Measurements from ENCODE around the gene CLCN1. TPM values are rescaled to one million over a fixed set of nuclear protein-coding genes. Genes with fewer than 3 reads are reported as not detected.

Gene CLCN1
- total and polyA plus RNA-seq, 10 of the 15 experiments (the other 5 are each of a cell fraction or from before 2014, with no cell fraction given) = 0.30 TPM; not detected in 9

GRCh38 chr7:143399151-143399550 is 83.2 kb downstream of the CLCN1 start:
- ChIA-PET CTCF (interaction anchor here (0.8 kb wide), 1 partner anchor 17 kb away, joined by 3 read pairs; no protein-coding TSS in a partner anchor), POLR2A (no interaction called here), RAD21 (ENCODE audit: unreplicated experiment) (no interaction called here), SMC1A (ENCODE audit: uncharacterized antibody, unreplicated experiment) (no interaction called here)
- WGBS (ENCODE audit: insufficient coverage, insufficient replicate concordance, low lambda C conversion rate, missing lambda C conversion rate) = 64% methylated on average over 8 of the region's 8 CpGs
- FAIRE-seq = no peak
- Histone ChIP-seq H3K9me3 (replicated peaks; ENCODE audit: control insufficient read depth, insufficient read depth, low read length) (no peaks in the 10 kb centered on the region), H3K27ac (ENCODE audit: control insufficient read depth, insufficient read depth) (no peak overlapping the region), H3K27me3 (replicated peaks in 1 of 2; ENCODE audit: control insufficient read depth in 2 of 2, insufficient read depth in 2 of 2, low read length in 1 of 2) (no peaks in the 10 kb centered on the region), H2AFZ (ENCODE audit: control insufficient read depth, low read depth, low read length) (no peak overlapping the region), H3K4me1 (ENCODE audit: control insufficient read depth, insufficient read depth, low read length) (no peaks in the 10 kb centered on the region), H3K79me2 (ENCODE audit: control insufficient read depth, insufficient read depth, low read length) (no peaks in the 10 kb centered on the region), H3K36me3 (ENCODE audit: control insufficient read depth in 2 of 2, insufficient read depth in 2 of 2, low read length in 1 of 2) (no peaks in the 10 kb centered on the region), H3K9ac (ENCODE audit: control insufficient read depth, insufficient read depth, low read length) (no peak overlapping the region), H3K4me3 (no peak overlapping the region), H3K4me2 (ENCODE audit: control insufficient read depth, insufficient read depth) (no peak overlapping the region), H4K20me1 (ENCODE audit: control insufficient read depth, insufficient read depth) (no peaks in the 10 kb centered on the region)
- no peak for DNase-seq (ENCODE audit: low read depth, low spot score)
- TF ChIP-seq HCFC1 (IDR thresholded peaks at IDR 0.05; ENCODE audit: low read length) = no peak
- no peak for TF ChIP-seq ESRRA (IDR thresholded peaks at IDR 0.05; ENCODE audit: low read length)
- TF ChIP-seq JUND (IDR thresholded peaks at IDR 0.05; ENCODE audit: low read depth, low read length) = no peak
- TF ChIP-seq NFYB (IDR thresholded peaks at IDR 0.05; ENCODE audit: insufficient read depth, low read depth, low read length) = no peak
- TF ChIP-seq TAF1 (IDR thresholded peaks at IDR 0.05; ENCODE audit: borderline replicate concordance, low read depth, low read length) = no peak
- TF ChIP-seq ZNF687 (IDR thresholded peaks at IDR 0.05) = no peak
- no peak for TF ChIP-seq RAD21 (IDR thresholded peaks at IDR 0.05; ENCODE audit: insufficient read depth, low read depth, low read length)
- no peak for TF ChIP-seq RELA (IDR thresholded peaks at IDR 0.05; ENCODE audit: borderline replicate concordance, partially characterized antibody)
- no peak for TF ChIP-seq ZNF592 (IDR thresholded peaks at IDR 0.05)
- TF ChIP-seq IRF4 (IDR thresholded peaks at IDR 0.05; ENCODE audit: low read depth, low read length) = no peak
- no peak for TF ChIP-seq JUNB (IDR thresholded peaks at IDR 0.05)
- no peak for TF ChIP-seq REST (IDR thresholded peaks at IDR 0.05; ENCODE audit: low read depth, low read length)
- TF ChIP-seq FOXK2 (IDR thresholded peaks at IDR 0.05) = no peak
- intact Hi-C loops (cut with micrococcal nuclease; ENCODE audit: unreplicated experiment) (no loop called here), in situ Hi-C loops (cut with MboI) (no loop called here)
- no peak for ATAC-seq
- BruUV-seq (replicated peaks) = no TSS peak
